Erythroblast (primary cell): Measurements from ENCODE around the gene CFAP58.

ENCODE experiments used
- GATA1 ChIP-seq: IDR thresholded peaks from 2 replicates; pipeline ENCODE4 v1.6.1; 2011; ENCODE audit warnings: low read depth, mild to moderate bottlenecking, control low read depth, low read length, moderate library complexity
- POLR2A ChIP-seq: IDR thresholded peaks from 2 replicates; pipeline ENCODE4 v1.6.1; 2011; ENCODE audit warnings: mild to moderate bottlenecking, low read length

- no peak for TF ChIP-seq POLR2A
- no peak for TF ChIP-seq GATA1
These were observed 42.9 kb downstream of the CFAP58 start for GRCh38 chr10:104396581-104396980.
